B cell (primary cell): ENCODE results near the gene SLC25A21. TPM values are rescaled to one million over a fixed set of nuclear protein-coding genes. Genes with fewer than 3 reads are reported as not detected.

Experiments used
- ATAC-seq: fragments of 200-7000 bp; cut with Tn5 transposase; one replicate; pipeline ENCODE4 v1.10.0; 2021; ENCODE audit warnings: low read depth, mild to moderate bottlenecking, moderate number of reproducible peaks, moderate library complexity
- CTCF ChIA-PET: fragments of 350-600 bp; sonication (Branson Sonifier 250); formaldehyde crosslinking; loops from one replicate; lab custom pipeline; 2021; ENCODE audit warnings: antibody characterized with exemption, inconsistent platforms; lab: Charles Lee
- POLR2A ChIA-PET: fragments of 350-600 bp; sonication (Branson Sonifier 250); formaldehyde crosslinking; loops from one replicate; lab custom pipeline; 2021; ENCODE audit warnings: antibody characterized with exemption; lab: Charles Lee
- DNase-seq: peaks from one replicate; pipeline ENCODE4 v3.0.0; 2013
- H2AFZ ChIP-seq: 2 replicates; pipeline ENCODE4 v1.6.1; 2012; ENCODE audit warnings: mild to moderate bottlenecking, low read depth, low read length; ENCODE audit not compliant: insufficient read depth, poor library complexity, severe bottlenecking
- H3K27ac ChIP-seq, 2 donors: 1 replicate in 1 of 2; 2 replicates in 1 of 2; pipeline ENCODE4 v1.5.1; 2012 to 2013; ENCODE audit warnings: low read length in 2 of 2, mild to moderate bottlenecking in 2 of 2, moderate library complexity in 1 of 2
- H3K27me3 ChIP-seq, 4 experiments: fragments of 200-600 bp in 1 of 4; sonication (generic) in 1 of 4; replicated peaks in 1 of 4; 1 replicate in 2 of 4; 2 replicates in 2 of 4; pipeline versions ENCODE4 v1.6.1 to v1.7.0; 2013 to 2016; ENCODE audit warnings: low read length in 3 of 4, mild to moderate bottlenecking in 2 of 4, mixed read lengths in 1 of 4, moderate library complexity in 1 of 4; ENCODE audit not compliant: insufficient read depth in 4 of 4, control insufficient read depth in 3 of 4; ENCODE audit errors: control extremely low read depth in 1 of 4
- H3K36me3 ChIP-seq, 2 experiments: replicated peaks in 1 of 2; 1 replicate in 1 of 2; 2 replicates in 1 of 2; pipeline versions ENCODE4 v1.6.1 to v1.7.1; 2013; ENCODE audit warnings: low read length in 1 of 2; ENCODE audit not compliant: insufficient read depth in 2 of 2, control insufficient read depth in 1 of 2; ENCODE audit errors: control extremely low read depth in 1 of 2, extremely low read depth in 1 of 2
- H3K4me1 ChIP-seq, 2 donors: fragments of 200-600 bp in 1 of 2; sonication (generic) in 1 of 2; 1 replicate in 1 of 2; 2 replicates in 1 of 2; pipeline versions ENCODE4 v1.5.1 to v1.6.1; 2013 to 2017; ENCODE audit warnings: low read length in 2 of 2; ENCODE audit not compliant: control insufficient read depth in 2 of 2, insufficient read depth in 2 of 2
- H3K4me2 ChIP-seq: replicated peaks from 2 replicates; pipeline ENCODE3; 2012; ENCODE audit warnings: mild to moderate bottlenecking, low read depth, low read length; ENCODE audit not compliant: poor library complexity, severe bottlenecking
- H3K4me3 ChIP-seq, 5 experiments: fragments of 200-600 bp in 1 of 5; sonication (generic) in 1 of 5; 1 replicate in 3 of 5; 2 replicates in 2 of 5; pipeline versions ENCODE4 v1.5.1 to v1.7.0; 2011 to 2016; ENCODE audit warnings: low read length in 4 of 5, mild to moderate bottlenecking in 4 of 5, low read depth in 2 of 5, control low read depth in 1 of 5, moderate library complexity in 1 of 5; ENCODE audit not compliant: insufficient read depth in 1 of 5; ENCODE audit errors: control extremely low read depth in 1 of 5, extremely low read depth in 1 of 5
- H3K79me2 ChIP-seq: fragments of 200-600 bp; sonication (generic); one replicate; pipeline ENCODE4 v1.6.0; 2016; ENCODE audit warnings: low read length; ENCODE audit not compliant: control insufficient read depth, insufficient read depth
- H3K9ac ChIP-seq: fragments of 200-600 bp; sonication (generic); 2 replicates; pipeline ENCODE4 v1.6.1; 2017; ENCODE audit warnings: mild to moderate bottlenecking, low read length, moderate library complexity
- H3K9me3 ChIP-seq, 3 donors: one replicate each; pipeline versions ENCODE4 v1.6.1 to v1.7.1; 2013; ENCODE audit warnings: low read length in 2 of 3; ENCODE audit not compliant: control insufficient read depth in 2 of 3, insufficient read depth in 1 of 3; ENCODE audit errors: control extremely low read depth in 1 of 3
- H4K20me1 ChIP-seq: 2 replicates; pipeline ENCODE4 v1.6.0; 2012; ENCODE audit warnings: mild to moderate bottlenecking, low read length; ENCODE audit not compliant: insufficient read depth, control insufficient read depth, poor library complexity, severe bottlenecking
- H3K27ac Mint-ChIP-seq: one replicate; pipeline ENCODE4 v1.8.0; 2021; ENCODE audit warnings: mixed read lengths
- H3K27me3 Mint-ChIP-seq: one replicate; pipeline ENCODE4 v1.8.0; 2021; ENCODE audit warnings: mixed read lengths
- H3K4me1 Mint-ChIP-seq: one replicate; pipeline ENCODE4 v1.8.0; 2021; ENCODE audit warnings: mixed read lengths
- H3K4me3 Mint-ChIP-seq: one replicate; pipeline ENCODE4 v1.8.0; 2021; ENCODE audit warnings: mixed read lengths
- H3K9me3 Mint-ChIP-seq: one replicate; pipeline ENCODE4 v1.8.0; 2022; ENCODE audit warnings: mixed read lengths; ENCODE audit not compliant: insufficient read depth
- CTCF ChIP-seq: fragments of 200-600 bp; IDR thresholded peaks from one replicate; pipeline ENCODE4 v1.8.0; 2022; ENCODE audit warnings: antibody characterized with exemption, mild to moderate bottlenecking
- EZH2 ChIP-seq: IDR thresholded peaks from 2 replicates; pipeline ENCODE4 v1.6.1; 2012; ENCODE audit warnings: borderline replicate concordance, low read depth, mild to moderate bottlenecking, moderate library complexity, low read length; ENCODE audit not compliant: insufficient read depth, poor library complexity, severe bottlenecking
- WGBS: methylation state at CpG from one replicate; pipeline ENCODE4 v1.1.5; 2013; ENCODE audit warnings: missing lambda C conversion rate; ENCODE audit not compliant: insufficient coverage; 5-methylcytosine and 5-hydroxymethylcytosine counted together
- intact Hi-C: fragments of 100-400 bp; cut with micrococcal nuclease; formaldehyde crosslinking; loops from one replicate; pipeline ENCODE4 v1.10.0; 2022
- polyA plus RNA-seq: library from polyadenylated mRNA; depleted of rRNA; stranded (reverse); fragments of >200 nt; gene quantifications from 2 replicates; pipeline ENCODE4 v1.2.3, GENCODE V29; 2012
- total RNA-seq, 2 donors: library from RNA; stranded (reverse); fragments of 120-200 nt in 1 of 2; gene quantifications; 1 replicate in 1 of 2; 2 replicates in 1 of 2; pipeline versions ENCODE4 v1.2.3 to v1.2.4, GENCODE V29; 2013 to 2022

Gene SLC25A21
- total and polyA plus RNA-seq, 2 donors (not counting 1 experiment from before 2014, with no cell fraction given), result not detected

GRCh38 chr14:37034410-37035285 lies 137.8 kb downstream of the SLC25A21 start:
- 80% methylated on average over 3 of the region's 11 CpGs for WGBS
- TF ChIP-seq EZH2 (no peak), CTCF (no peak)
- DNase-seq (no peak), ATAC-seq (no peak)
- H3K27me3 Mint-ChIP-seq, result no peaks in the 10 kb centered on the region
- Histone ChIP-seq H3K4me3 (no peak overlapping the region), H3K27ac (no peak overlapping the region), H3K27me3 (no peaks in the 10 kb centered on the region), H4K20me1 (no peaks in the 10 kb centered on the region), H2AFZ (no peak overlapping the region), H3K9me3 (no peaks in the 10 kb centered on the region), H3K36me3 (no peaks in the 10 kb centered on the region), H3K4me1 (no peaks in the 10 kb centered on the region), H3K79me2 (no peaks in the 10 kb centered on the region), H3K4me2 (no peak overlapping the region), H3K9ac (no peak overlapping the region)
- intact Hi-C loops, result no loop called here
- CTCF ChIA-PET, result no interaction called here
- no peak overlapping the region for H3K4me3 Mint-ChIP-seq
- no peak overlapping the region for H3K27ac Mint-ChIP-seq
- POLR2A ChIA-PET, result no interaction called here
- H3K4me1 Mint-ChIP-seq, result no peaks in the 10 kb centered on the region
- peaks cover 2% of the 10 kb centered on the region for H3K9me3 Mint-ChIP-seq

GRCh38 chr14:37032863-37033262 lies 139.5 kb downstream of the SLC25A21 start:
- no peak overlapping the region for H2AFZ ChIP-seq
- no CpG with 5 or more reads among the region's 1 CpG for WGBS
- H3K36me3 ChIP-seq, result no peaks in the 10 kb centered on the region
- ATAC-seq (no peak), DNase-seq (no peak)
- Mint-ChIP-seq H3K4me1 (no peaks in the 10 kb centered on the region), H3K27ac (no peak overlapping the region), H3K4me3 (no peak overlapping the region), H3K9me3 (peaks cover 5% of the 10 kb centered on the region), H3K27me3 (no peaks in the 10 kb centered on the region)
- H4K20me1 ChIP-seq, result no peaks in the 10 kb centered on the region
- intact Hi-C loops, result no loop called here
- no peak overlapping the region for H3K4me3 ChIP-seq
- ChIA-PET POLR2A (no interaction called here), CTCF (no interaction called here)
- H3K4me2 ChIP-seq, result no peak overlapping the region
- H3K9ac ChIP-seq, result no peak overlapping the region
- no peaks in the 10 kb centered on the region for H3K4me1 ChIP-seq
- H3K27ac ChIP-seq, result no peak overlapping the region
- no peaks in the 10 kb centered on the region for H3K27me3 ChIP-seq
- H3K9me3 ChIP-seq, result no peaks in the 10 kb centered on the region
- TF ChIP-seq EZH2 (no peak), CTCF (no peak)
- no peaks in the 10 kb centered on the region for H3K79me2 ChIP-seq
